NT2/D1 (cell line): Measurements from ENCODE around the gene RNF14.

Experiments
- DNase-seq: peaks from one replicate; pipeline ENCODE4 v3.0.0-alpha.2; 2011; ENCODE audit warnings: low read depth, low spot score
- H3K27me3 ChIP-seq: 2 replicates; pipeline ENCODE4 v1.6.0; 2011; ENCODE audit warnings: mild to moderate bottlenecking; ENCODE audit not compliant: insufficient read length, insufficient read depth
- H3K36me3 ChIP-seq: 2 replicates; pipeline ENCODE4 v1.6.1; 2011; ENCODE audit warnings: mild to moderate bottlenecking, low read length, mixed read lengths; ENCODE audit not compliant: insufficient read depth, insufficient read length
- H3K4me1 ChIP-seq: 2 replicates; pipeline ENCODE4 v1.5.1; 2011; ENCODE audit not compliant: insufficient read depth, insufficient read length
- H3K4me3 ChIP-seq: 2 replicates; pipeline ENCODE4 v1.5.1; 2011; ENCODE audit warnings: low read depth; ENCODE audit not compliant: insufficient read length
- H3K9ac ChIP-seq: 2 replicates; pipeline ENCODE4 v1.6.0; 2011; ENCODE audit warnings: low read depth; ENCODE audit not compliant: insufficient read length
- H3K9me3 ChIP-seq: 2 replicates; pipeline ENCODE4 v1.5.1; 2011; ENCODE audit warnings: mild to moderate bottlenecking, low read length; ENCODE audit not compliant: insufficient read depth
- SUZ12 ChIP-seq: IDR thresholded peaks from 2 replicates; pipeline ENCODE4 v1.6.1; 2011; ENCODE audit not compliant: insufficient read length, insufficient read depth; ENCODE audit errors: extremely low read depth
- YY1 ChIP-seq: IDR thresholded peaks from 2 replicates; pipeline ENCODE4 v1.6.1; 2011; ENCODE audit not compliant: insufficient read length, insufficient read depth
- ZNF274 ChIP-seq: IDR thresholded peaks from 2 replicates; pipeline ENCODE4 v1.6.1; 2011; ENCODE audit warnings: mild to moderate bottlenecking, low read depth, low read length

RNF14 gene

GRCh38 chr5:142003266-142003800 is 34.4 kb downstream of the RNF14 start:
- H3K4me3 ChIP-seq: no peak overlapping the region
- DNase-seq: no peak
- H3K36me3 ChIP-seq: peaks cover 71% of the 10 kb centered on the region
- no peak overlapping the region for H3K9ac ChIP-seq
- TF ChIP-seq YY1: no peak
- no peak for TF ChIP-seq SUZ12
- TF ChIP-seq ZNF274: no peak
- no peaks in the 10 kb centered on the region for H3K27me3 ChIP-seq
- no peaks in the 10 kb centered on the region for H3K9me3 ChIP-seq
- H3K4me1 ChIP-seq: no peaks in the 10 kb centered on the region

- Histone ChIP-seq H3K4me3 (no peak overlapping the region), H3K27me3 (no peaks in the 10 kb centered on the region), H3K9ac (no peak overlapping the region), H3K4me1 (no peaks in the 10 kb centered on the region), H3K9me3 (no peaks in the 10 kb centered on the region), H3K36me3 (peaks cover 78% of the 10 kb centered on the region)
- no peak for TF ChIP-seq ZNF274
- DNase-seq: no peak
These were observed 37.7 kb downstream of the RNF14 start for GRCh38 chr5:142006363-142007236.

- TF ChIP-seq ZNF274: no peak
- TF ChIP-seq YY1: no peak
- no peak for TF ChIP-seq SUZ12
- no peak overlapping the region for H3K9ac ChIP-seq
- peaks cover 77% of the 10 kb centered on the region for H3K36me3 ChIP-seq
- no peak for DNase-seq
- H3K4me3 ChIP-seq: no peak overlapping the region
- no peaks in the 10 kb centered on the region for H3K27me3 ChIP-seq
- no peaks in the 10 kb centered on the region for H3K4me1 ChIP-seq
- no peaks in the 10 kb centered on the region for H3K9me3 ChIP-seq
These were observed 38.3 kb downstream of the RNF14 start for GRCh38 chr5:142007237-142007544.

- Histone ChIP-seq H3K4me1 (no peaks in the 10 kb centered on the region), H3K36me3 (peaks cover 65% of the 10 kb centered on the region), H3K9me3 (no peaks in the 10 kb centered on the region), H3K27me3 (no peaks in the 10 kb centered on the region), H3K4me3 (no peak overlapping the region), H3K9ac (no peak overlapping the region)
- TF ChIP-seq YY1 (no peak), SUZ12 (no peak), ZNF274 (no peak)
- DNase-seq: no peak
These were observed 39.9 kb downstream of the RNF14 start for GRCh38 chr5:142008813-142009212.

GRCh38 chr5:142009886-142010285 is 41.0 kb downstream of the RNF14 start:
- no peaks in the 10 kb centered on the region for H3K4me1 ChIP-seq
- H3K9me3 ChIP-seq: no peaks in the 10 kb centered on the region

GRCh38 chr5:142011572-142012185 is 42.8 kb downstream of the RNF14 start:
- Histone ChIP-seq H3K9me3 (no peaks in the 10 kb centered on the region), H3K9ac (peak overlapping the region; percentile 33), H3K36me3 (peaks cover 38% of the 10 kb centered on the region), H3K4me1 (no peaks in the 10 kb centered on the region), H3K4me3 (no peak overlapping the region), H3K27me3 (no peaks in the 10 kb centered on the region)
- TF ChIP-seq ZNF274 (no peak), SUZ12 (no peak), YY1 (no peak)
- no peak for DNase-seq

More at GRCh38 chr5:142009886-142010285, 41.0 kb downstream of the RNF14 start:
- no peaks in the 10 kb centered on the region for H3K27me3 ChIP-seq
- H3K9ac ChIP-seq: no peak overlapping the region
- H3K4me3 ChIP-seq: no peak overlapping the region
- no peak for TF ChIP-seq SUZ12
- no peak for TF ChIP-seq ZNF274
- H3K36me3 ChIP-seq: peaks cover 56% of the 10 kb centered on the region
- DNase-seq: no peak

- no peaks in the 10 kb centered on the region for H3K27me3 ChIP-seq
- DNase-seq: no peak
- no peaks in the 10 kb centered on the region for H3K9me3 ChIP-seq
- peak overlapping the region; percentile 81 for H3K4me3 ChIP-seq
- no peaks in the 10 kb centered on the region for H3K4me1 ChIP-seq
- no peak for TF ChIP-seq YY1
- TF ChIP-seq SUZ12: no peak
- no peak for TF ChIP-seq ZNF274
- H3K36me3 ChIP-seq: peaks cover 36% of the 10 kb centered on the region
- peak overlapping the region; percentile 86 for H3K9ac ChIP-seq
These were observed 43.4 kb downstream of the RNF14 start for GRCh38 chr5:142012186-142012785.
